ENCODE measurements around the gene LILRB2.
"Not testable (repeated sequence)": the region's sequence is repeated elsewhere in the genome, so short reads cannot be mapped to it uniquely, and the experiment has no call there.

Gene LILRB2

DNA sequence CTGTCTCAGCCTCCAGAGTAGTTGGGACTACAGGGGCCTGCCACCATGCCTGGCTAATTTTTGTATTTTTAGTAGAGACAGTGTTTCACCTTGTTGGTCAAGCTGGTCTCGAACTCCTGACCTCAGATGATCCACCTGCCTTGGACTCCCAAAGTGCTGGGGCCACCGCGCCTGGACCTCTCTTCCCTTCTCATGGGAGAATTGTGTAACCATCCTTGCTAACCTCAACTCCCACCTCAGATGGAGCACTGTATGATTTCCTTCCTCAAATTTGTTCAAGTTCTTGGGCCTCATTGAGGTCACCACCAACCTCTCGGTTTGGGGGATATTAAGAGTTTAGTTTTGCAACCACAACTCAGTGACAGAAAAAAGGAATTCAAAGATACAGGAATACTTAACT, 21.3 kb upstream of the LILRB2 start:
- peak; percentile 87 to 88 for DNase-seq

DNA sequence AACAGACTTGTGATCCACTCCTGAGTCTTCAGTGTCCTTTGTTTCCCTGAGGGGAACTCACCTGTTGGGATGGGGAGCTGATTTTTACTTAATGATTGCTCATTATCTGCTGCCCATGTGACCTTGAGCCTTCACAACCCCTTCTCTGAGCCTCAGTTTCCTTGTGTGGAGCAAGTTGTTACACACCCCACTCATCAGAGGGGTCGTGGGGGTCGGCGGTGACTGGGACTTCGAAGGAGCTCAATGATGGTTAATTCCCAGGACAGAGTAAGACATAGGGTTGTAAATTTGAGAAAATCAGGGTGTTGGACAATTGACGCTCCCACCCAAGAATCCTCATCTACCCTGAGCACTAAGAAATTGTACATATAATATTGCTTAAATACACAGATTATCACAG, 18.6 kb upstream of the LILRB2 start:
- DNase-seq, result no peak

DNA sequence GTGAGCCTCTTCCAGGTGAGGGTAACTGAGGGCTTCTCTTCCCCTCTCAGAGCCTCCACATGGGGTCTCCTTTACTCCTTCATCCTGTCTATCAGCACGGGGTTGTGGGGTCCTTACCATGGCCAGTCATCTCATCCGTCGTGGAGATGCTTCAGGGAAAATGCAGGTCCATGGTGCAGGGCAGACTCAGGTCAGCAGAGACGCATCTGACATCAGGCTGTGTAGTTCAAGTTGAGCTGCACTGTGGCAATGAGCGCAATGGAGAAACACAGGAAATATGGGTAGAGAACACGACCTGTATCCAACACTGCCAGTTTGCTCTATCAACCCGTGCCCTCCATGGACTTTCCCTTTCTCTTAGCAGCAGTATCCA, 18.2 kb upstream of the LILRB2 start:
- DNase-seq, result no peak

DNA sequence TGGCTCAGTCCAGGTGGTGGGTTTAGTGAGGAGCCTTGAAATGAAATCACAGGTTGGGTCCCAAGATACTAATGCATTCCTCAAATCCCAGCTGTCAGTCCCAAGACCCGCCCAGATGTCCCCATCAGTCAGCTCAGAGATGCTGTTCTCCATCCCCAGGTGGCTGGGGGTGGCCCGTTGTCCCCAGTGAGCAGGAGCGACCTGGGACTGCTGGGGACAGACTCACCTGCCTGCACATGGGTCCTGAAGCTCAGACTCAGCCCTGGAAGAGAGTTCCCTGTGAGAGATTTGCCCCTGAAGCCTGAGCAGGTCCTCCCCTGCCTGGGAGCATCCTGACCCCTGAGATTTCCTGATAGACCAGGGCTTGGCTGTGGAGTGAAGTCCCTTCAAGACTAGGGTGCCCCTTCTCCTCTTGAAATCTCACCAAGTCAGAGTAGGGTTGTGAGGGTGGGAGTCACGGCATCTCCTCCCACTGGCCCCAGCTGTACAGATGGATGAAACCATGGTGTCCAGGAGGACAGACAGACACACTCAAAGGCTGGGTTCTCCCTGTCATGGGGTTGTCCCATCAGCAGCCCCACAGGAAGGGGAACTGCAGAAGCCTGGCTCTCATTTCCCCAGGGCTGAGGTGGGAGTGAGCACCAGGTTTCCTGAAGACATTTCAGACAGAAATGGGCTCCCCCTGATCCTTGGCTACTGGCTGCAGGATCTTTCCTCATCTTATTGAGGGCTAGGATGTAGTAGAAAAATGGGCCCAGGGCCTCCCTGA, 17.6 kb upstream of the LILRB2 start:
- DNase-seq, result peak in 1 of 2 experiments; percentile 10

DNA sequence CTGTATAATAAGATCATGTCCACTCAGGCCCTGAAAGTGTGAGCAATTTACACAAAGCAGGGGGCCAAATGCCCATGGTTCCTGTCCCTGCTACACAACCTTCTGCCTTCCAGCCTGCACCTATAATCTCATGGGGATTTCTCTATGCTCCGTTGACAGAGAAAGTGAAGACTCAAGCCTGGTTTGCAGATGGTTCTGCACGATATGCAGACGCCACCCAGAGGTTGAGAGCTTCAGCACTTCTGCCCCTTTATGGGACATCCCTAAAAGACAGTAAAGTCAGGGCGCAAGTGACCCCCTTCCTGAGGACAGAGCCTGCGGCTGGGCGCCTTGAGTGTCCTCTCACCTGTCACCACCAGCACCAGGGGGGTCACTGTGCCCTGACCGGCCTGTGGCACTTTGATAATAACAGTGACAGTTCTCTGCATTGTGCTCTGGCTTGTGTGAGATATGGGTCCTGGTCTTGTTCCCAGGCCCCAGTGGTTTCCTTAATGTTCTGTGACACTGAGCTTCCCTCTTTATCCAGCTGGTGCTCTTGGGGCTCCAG, 16.9 kb upstream of the LILRB2 start:
- DNase-seq, result peak; percentile 49 to 62

DNA sequence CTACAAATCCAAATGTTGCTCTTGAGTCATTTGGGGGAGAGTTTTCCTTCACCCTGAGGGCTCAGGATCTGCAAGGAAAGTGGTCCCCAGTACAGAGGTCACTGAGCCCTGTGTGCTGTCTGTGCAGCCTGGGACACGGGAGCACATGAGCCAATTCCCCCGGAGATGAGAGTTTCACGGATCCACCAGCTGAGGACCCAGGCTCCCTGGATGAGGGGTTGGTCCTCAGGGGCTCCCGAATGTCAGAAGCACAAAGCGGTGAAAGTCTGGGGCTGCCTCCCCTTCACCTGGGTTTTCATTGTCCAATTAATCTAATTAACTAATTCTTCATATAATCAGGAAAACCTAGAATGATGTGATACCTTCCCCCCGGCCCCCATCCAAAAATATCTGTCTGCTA, 13.6 kb upstream of the LILRB2 start:
- DNase-seq, result no peak

DNA sequence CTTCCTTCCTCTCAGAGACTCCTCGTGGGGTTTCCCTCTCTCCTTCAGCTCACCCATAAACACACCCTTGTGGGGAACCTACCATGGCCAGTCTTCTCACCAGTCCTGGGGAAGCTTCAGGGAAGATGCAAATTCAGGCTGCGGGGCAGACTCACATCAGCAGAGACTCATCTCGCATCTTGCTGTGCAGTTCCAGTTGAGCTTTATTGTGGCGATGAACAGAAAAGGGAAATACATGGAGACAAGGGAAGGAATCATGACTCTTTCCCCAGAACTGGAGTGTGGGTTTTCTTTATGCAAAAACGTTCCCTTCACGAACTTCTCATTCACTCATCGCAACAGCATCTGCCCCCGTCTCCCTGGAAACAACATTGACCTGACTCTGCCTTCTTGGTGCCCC, 8.2 kb upstream of the LILRB2 start:
- not testable (repeated sequence) for DNase-seq

DNA sequence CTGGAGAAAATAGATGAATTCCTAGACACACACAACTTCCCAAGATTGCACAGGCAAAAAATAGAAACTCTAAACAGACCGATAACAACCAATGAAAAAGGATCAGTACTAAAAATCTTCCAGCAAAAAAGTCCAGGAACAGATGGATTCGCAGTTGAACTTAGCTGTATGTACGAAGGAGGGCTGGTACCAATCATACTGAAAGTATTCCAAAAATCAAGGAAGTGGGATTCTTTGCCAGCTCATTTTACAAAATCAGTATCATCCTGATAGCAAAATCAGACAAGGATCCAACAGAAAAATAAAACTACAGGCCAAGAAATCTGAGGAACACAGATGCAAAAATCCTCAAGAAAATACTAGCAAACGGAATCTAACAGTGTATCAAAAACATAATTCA, 6.5 kb upstream of the LILRB2 start:
- no peak for DNase-seq

DNA sequence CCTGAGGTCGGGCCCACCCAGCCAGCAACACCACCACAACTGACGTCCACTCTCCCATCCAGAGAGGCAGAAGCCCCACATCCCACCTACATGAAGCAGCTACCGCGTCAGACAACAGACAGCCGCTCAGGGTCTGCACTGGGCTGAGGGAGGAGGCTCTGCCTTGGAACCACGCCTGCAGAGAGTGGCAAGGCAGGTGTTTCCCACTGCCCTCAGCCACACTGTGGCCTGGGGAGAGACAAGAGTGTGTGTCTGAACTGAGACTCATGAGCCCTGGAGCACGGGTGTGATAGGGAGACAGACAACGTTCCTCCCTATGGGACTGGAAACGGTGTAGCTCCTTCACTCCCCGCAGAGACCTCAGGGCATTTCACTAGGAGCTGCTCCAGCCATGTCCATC, 5.4 kb upstream of the LILRB2 start:
- not testable (repeated sequence) for DNase-seq

DNA sequence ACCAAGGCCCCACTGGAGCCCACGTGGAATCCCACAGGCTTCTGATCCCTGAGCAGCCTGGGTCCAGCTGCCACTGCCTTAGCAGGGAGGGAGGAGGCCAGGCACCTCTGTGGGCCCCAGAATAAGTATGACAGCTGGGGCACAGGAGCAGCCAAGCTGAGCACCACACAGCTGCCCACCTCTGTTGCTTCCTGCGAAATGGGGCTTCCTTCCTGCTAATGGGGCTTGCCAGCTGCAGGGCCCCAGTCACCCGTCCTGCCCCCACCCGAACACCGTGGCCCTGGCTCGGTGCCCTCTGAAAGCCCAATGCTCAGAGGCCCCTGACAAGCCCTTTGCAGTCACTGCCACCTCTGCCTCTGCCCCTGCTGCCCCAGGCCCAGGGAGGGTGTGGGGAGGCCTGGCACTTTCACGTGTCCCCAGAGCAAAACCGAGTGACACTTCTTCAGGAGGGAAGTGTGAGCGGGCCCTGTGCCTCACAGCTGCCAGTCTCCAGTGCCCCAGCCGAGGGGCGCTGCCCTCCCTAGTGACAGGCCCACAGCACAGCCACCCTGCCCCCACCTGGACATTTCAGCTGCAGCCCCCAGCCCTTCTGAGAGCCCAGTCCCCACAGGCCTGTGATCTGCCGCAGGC, 4.6 kb upstream of the LILRB2 start:
- DNase-seq, result not testable (repeated sequence)

DNA sequence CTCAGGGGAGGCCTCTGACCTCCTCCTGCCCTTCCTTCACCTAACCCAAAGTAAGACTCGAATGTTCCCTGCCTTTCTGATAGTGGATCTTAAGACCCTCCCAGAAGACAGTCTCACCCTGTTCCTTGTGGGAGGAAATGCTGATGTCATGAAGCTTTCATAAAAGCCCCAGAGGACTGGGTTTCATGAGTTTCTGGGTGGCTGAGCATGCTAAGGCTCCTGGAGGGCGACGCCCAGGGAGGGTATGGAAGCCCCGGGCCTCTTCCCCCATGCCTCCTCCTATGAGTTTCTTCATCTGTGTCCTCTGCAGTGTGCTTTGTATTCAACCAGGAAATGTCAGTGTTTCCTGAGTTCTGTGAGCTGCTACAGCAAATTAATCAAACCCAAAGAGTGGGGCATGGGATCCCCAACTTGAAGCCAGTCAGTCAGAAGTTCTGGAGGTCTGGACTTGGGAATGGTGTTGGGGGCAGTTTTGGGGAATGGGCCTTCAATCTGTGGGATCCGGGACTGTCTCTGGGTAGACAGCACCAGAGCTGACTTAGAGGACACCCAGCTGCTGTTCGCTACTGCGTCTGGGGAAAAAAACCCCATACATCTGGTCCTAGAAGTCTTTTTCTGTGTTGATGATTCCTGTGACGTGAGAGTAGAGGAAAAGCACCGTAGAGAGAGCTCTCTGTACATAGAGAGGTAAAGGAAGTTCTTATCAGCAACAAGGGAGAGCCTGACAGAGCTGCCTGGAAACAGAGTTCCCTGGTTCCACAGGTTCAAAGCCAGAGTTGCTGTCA, 2.0 kb upstream of the LILRB2 start:
- peak; percentile 15 to 23 for DNase-seq

DNA sequence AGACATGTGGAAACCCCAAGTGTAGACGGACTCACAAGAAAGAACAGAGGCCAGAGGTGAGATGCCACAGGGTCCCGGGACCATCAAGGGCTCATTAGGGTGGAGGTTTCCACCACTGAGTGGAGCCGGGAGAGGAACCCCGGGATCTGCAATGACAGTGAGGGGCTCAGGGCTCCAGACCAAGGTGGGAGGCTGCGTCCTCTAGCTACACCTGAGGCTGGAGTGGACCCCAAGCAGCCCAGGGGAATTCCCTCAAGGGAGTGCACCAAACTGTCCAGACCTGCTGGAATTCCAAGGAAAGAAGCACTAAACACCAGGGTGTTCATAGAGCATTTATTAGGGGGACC, 792 bp upstream of the LILRB2 start:
- DNase-seq, result not testable (repeated sequence)

DNA sequence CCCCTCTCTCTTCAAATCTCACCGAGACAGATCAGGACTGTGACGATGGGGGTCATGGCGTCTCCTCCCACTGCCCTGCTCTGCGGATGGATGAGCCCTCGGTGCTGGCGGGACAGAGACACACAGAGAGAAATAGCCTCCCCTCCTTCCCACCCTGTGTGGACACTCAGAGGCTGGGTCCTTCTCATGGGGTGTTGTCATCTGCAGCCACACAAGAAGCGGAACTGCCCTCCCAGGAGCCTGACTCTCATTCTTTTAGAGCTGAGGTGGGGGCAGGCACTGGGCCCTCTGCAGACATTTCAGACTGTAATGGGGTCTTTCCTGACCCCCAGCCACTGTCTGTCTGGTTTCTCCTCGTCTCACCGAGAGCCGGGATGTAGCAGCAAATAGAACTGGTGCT, 469 bp downstream of the LILRB2 start:
- DNase-seq, result not testable (repeated sequence)

DNA sequence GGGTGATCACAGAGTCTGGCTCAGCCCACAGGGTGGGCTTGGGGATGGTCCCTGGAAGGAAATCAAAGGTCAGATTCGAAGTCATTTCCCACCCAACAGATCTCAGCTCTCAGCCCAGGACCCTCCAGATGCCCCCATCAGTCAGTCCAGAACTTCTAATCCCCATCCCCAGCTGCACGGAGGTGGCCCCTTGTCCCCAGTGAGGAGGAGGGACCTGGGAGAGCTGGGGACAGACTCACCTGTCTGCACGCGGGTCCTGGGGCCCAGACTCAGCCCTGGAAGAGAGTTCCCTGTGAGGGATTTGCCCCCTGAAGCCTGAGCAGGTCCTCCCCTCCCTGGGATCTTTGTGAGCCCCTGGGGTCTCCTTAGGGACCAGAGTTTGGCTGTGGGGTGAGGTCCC, 885 bp downstream of the LILRB2 start:
- not testable (repeated sequence) for DNase-seq

DNA sequence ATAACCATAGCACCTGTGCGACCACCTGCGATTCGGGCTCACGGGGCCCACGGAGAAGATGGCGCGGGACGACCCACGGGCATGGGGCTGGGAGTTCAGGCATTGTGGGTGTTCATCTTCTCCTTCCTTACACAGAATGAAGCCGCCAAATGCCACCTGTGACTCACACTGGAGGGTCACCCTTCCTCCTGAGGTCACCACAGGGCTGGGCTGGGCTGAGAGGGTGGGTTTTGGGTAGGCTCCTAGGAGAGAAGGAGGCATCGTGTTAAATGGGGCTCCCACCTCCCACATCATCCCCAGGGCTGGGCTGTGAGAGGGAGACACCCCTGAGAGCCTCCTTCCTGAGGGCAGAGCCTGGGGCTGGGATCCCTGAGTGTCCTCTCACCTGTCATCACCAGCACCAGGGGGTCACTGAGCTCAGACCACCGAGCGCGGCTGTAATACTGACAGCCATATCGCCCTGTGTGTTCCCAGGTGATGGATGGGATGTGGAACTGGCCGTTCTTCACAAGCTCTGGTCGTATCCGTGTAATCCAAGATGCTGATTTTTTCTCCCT, 1.4 kb downstream of the LILRB2 start:
- DNase-seq, result no peak

DNA sequence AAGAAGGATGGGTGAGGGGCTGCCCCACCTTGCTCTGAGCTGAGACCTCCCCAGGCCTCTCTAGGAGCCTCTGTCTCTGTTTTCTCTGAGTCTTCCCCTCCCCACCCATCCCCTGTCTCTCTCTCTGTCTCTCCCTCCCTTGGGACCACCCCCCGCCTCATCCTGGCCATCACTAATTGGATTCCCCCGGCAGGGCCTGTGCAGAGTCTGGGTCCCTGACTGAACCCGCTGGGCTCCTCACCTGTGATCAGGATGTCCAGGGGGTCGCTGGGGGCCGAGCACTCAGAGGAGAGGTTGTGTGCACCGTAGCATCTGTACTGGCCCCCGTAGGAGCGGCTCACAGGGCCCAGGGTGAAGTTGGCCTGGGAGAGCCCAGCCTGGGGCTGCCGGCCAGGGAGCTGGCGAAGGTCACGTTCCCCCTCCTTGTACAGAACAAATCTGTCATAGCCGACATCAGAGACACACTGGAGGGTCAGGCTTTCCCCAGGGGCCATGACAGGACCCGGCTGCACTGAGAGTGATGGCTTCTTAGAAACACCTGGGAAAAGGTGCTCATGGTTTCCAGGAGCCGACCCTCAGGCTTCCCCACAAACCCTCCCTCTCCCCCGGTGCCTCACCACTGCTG, 2.2 kb downstream of the LILRB2 start:
- not testable (repeated sequence) for DNase-seq

DNA sequence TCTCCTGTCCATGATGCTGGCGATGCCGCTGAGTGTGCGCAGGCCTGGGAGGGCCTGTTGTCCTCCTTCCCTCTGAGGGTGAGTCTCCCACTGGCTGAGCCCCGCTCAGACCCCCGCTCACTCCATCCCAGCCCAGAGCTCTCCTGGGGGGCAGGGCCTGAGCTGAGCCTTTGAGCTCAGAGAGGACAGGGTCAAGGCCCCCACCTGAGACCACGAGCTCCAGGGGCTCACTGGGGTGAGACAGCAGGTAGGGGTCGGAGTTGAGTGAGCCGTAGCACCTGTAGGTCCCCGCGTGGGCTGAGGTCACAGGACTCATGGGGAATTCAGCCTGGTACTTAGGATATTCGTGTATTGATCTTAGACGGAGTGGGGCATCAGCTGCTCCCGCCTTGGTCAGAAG, 2.9 kb downstream of the LILRB2 start:
- DNase-seq, result not testable (repeated sequence)

DNA sequence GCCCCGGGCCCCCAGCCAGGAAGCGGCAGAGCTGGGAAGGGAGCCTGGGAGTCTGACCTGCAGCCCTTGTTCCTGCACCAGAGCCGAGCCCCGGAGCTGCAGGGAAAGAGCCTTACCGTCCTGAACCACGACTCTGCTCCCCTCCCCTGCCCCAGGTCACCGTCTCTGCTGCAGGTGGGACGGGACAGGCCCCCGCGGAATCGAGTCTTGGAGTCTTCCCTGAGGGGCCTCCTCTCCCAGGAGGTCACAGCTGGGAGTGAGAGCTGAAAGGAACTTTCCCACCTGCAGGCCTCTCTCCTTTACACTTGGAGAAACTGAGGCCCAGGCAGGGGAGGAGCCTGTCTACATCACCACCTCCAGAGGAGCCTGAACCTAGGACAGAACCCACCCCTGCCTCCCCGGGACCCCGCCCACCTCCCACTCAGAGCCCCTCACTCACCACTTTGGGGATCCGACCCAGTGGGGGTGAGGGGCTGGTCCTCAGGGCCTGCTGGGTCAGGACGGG, 3.7 kb downstream of the LILRB2 start:
- not testable (repeated sequence) for DNase-seq

DNA sequence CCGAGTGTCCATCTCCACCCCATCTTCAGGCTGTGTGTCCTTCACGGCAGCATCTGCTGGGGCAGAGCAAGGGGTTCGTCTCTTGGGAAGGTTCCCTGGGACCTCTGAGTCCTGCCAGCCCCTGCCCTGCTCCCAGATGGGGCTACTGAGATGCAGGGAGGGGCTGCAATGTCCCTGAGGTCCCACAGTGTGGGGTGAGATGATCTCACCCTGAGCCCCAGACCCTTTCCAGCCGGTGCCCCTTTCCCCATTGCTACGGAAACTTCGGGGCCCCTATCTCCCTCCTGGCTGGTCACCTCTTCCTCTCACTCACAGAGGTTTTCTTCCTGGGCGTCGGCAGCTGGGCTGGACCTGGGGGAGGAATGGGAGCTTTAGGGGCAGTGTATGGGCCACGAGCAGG, 5.0 kb downstream of the LILRB2 start:
- DNase-seq, result no peak

DNA sequence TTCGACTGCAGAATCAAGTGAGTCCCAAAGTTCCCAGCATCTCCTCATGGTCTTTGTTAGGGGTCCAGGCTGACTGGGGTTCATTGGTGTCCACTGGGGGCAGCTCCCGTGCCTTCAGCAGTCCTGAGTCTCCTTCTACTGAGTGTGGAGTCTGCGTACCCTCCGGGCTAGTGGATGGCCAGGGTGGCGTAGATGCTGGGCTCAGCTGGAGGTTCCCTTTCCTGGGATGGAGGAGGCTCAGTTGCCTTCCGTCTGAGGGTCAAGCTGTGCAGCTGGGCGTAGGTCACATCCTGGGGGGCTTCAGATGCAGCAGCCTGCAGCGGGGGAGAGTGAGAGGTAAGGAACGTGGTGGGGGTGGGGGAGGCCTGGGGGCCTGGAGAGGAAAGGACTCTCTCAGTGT, 6.4 kb downstream of the LILRB2 start:
- not testable (repeated sequence) for DNase-seq

DNA sequence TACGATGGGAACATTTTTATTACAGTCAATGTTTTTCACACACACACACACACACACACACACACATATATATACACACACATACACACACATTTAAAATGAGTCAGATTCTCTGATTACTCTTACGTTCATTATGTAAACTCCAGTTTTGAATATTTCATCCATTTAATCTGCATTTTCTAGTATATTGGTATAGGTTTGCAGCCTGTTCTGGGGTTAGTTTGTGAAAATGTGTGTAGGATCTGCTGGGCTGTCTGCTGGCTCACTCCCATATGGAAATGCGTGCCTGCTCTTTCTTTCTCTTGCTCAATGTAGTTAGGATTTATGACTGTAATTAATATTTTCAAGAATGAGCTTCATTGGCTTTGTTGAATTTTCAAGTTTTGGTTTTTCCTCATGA, 7.1 kb downstream of the LILRB2 start:
- no peak for DNase-seq

DNA sequence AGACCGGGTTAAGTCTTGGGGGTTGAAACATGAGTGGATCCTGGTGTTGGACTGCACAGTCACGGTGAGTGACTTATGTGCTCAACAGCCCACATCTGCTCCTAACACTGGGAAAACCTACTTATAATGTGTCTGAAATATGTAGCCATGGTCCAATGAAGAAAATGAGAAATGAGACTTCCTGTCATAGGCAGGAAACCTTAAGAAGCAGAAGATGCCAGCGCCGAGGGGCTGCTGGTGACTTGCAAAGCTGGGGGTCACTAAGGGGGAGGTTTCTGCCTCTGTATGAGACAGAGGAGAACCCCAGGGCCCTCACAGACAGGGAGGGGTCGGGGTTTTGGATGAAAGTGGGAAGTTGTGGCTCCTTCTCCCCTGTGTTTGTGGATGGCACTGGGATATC, 8.7 kb downstream of the LILRB2 start:
- DNase-seq, result not testable (repeated sequence)

DNA sequence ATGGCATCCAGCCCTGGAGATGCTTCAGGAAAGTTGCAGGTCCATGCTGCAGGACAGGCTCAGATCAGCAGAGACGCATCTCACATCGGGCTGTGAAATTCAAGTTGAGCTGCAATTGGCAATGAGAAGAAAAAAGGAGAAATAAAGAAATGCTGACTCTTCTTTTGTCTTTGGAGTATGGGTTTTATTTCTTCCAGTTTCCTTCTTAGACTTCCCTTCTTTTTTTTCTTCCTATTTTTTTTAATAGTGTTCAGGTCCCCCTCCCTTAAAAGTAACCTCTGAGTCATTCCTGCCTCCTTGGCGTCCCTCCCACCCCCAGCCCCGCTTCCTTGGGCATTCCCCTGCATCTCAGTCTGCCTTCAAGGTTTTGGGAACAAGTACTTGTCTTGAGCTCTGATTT, 9.3 kb downstream of the LILRB2 start:
- DNase-seq, result not testable (repeated sequence)

Data from Kasumi-1 (cell line).